Spleen (tissue), 13 donors: Measurements from ENCODE around the gene ZNF75A. TPM values are rescaled to one million over a fixed set of nuclear protein-coding genes. Genes with fewer than 3 reads are reported as not detected.
A peak's percentile ranks its signal among the peaks of the same experiment; 100 is the strongest.

Experiments used
- DNase-seq: peaks from one replicate; pipeline ENCODE4 v3.0.0-alpha.2; 2020
- H3K27ac ChIP-seq, 8 donors: fragments of 200-600 bp; sonication (generic) in 7 of 8; 1 replicate in 4 of 8; 2 replicates in 4 of 8; pipeline versions ENCODE4 v1.5.0 to v1.8.0; 2016 to 2021; ENCODE audit warnings: inconsistent platforms in 4 of 8, mild to moderate bottlenecking in 4 of 8, moderate library complexity in 1 of 8
- H3K27me3 ChIP-seq, 7 donors: fragments of 200-600 bp; sonication (generic) in 6 of 7; replicated peaks in 1 of 7; 1 replicate in 4 of 7; 2 replicates in 3 of 7; pipeline versions ENCODE4 v1.5.0 to v1.8.0; 2016 to 2021; ENCODE audit warnings: inconsistent platforms in 3 of 7, mild to moderate bottlenecking in 1 of 7
- H3K36me3 ChIP-seq, 6 donors: fragments of 200-600 bp; sonication (generic) in 5 of 6; 1 replicate in 4 of 6; 2 replicates in 2 of 6; pipeline versions ENCODE4 v1.5.0 to v1.8.0; 2016 to 2021; ENCODE audit warnings: inconsistent platforms in 2 of 6
- H3K4me1 ChIP-seq, 6 donors: fragments of 200-600 bp; sonication (generic) in 5 of 6; 1 replicate in 3 of 6; 2 replicates in 3 of 6; pipeline versions ENCODE4 v1.5.0 to v1.8.0; 2016 to 2021; ENCODE audit warnings: inconsistent platforms in 3 of 6
- H3K4me3 ChIP-seq, 8 donors: fragments of 200-600 bp; sonication (generic) in 7 of 8; 1 replicate in 4 of 8; 2 replicates in 4 of 8; pipeline versions ENCODE4 v1.5.0 to v1.8.0; 2016 to 2021; ENCODE audit warnings: inconsistent platforms in 4 of 8, mild to moderate bottlenecking in 4 of 8, moderate library complexity in 2 of 8
- H3K9me3 ChIP-seq, 8 donors: fragments of 200-600 bp; sonication (generic) in 7 of 8; 1 replicate in 4 of 8; 2 replicates in 4 of 8; pipeline versions ENCODE4 v1.5.0 to v1.8.0; 2016 to 2021; ENCODE audit warnings: inconsistent platforms in 4 of 8
- CTCF ChIP-seq, 11 experiments: fragments of 200-600 bp in 7 of 11; fragments of 450-650 bp in 4 of 11; sonication (generic) in 4 of 11; IDR thresholded peaks in 8 of 11; conservative IDR thresholded peaks in 3 of 11; 1 replicate in 7 of 11; 2 replicates in 4 of 11; pipeline versions ENCODE4 v1.4.0 to v1.8.0; 2016 to 2021; ENCODE audit warnings: antibody characterized with exemption in 11 of 11, inconsistent platforms in 4 of 11, mild to moderate bottlenecking in 1 of 11
- POLR2A ChIP-seq, 3 donors: fragments of 450-650 bp; IDR thresholded peaks; one replicate each; pipeline ENCODE4 v1.5.1; 2017; ENCODE audit warnings: antibody characterized with exemption in 3 of 3, mild to moderate bottlenecking in 1 of 3
- POLR2AphosphoS5 ChIP-seq, 3 donors: sonication (generic); formaldehyde crosslinking; IDR thresholded peaks; one replicate each; pipeline ENCODE4 v1.5.1; 2017; ENCODE audit warnings: antibody characterized with exemption in 3 of 3
- WGBS, 5 donors: extraction: QIAGEN DNeasy Blood & Tissue Kit in 3 of 5; methylation state at CpG; one replicate each; pipeline versions ENCODE4 v1.1.5 to v1.1.7; 2013 to 2018; 5-methylcytosine and 5-hydroxymethylcytosine counted together
- intact Hi-C: fragments of 100-400 bp; cut with DNase I; formaldehyde crosslinking; loops from one replicate; pipeline ENCODE4 v1.15.0; 2023; ENCODE audit warnings: low total_unique reads
- long read RNA-seq, 2 donors: transcript quantifications; one replicate each; lab custom pipeline, GENCODE V29; 2026
- polyA plus RNA-seq, 3 donors: library from polyadenylated mRNA; stranded (reverse); fragments of 200-250 nt; gene quantifications; one replicate each; pipeline ENCODE4 v1.2.1, GENCODE V29; 2013
- total RNA-seq, 7 donors: library from RNA; depleted of rRNA in 3 of 7; stranded (reverse); fragments of >200 nt in 3 of 7; fragmentation: NEBNext Ultra II Directional in 4 of 7; extraction: Animal tissue kit (Norgen Biotek cat#: 25700) in 4 of 7; gene quantifications; one replicate each; pipeline versions ENCODE4 v1.1.0 to v1.2.1, GENCODE V29; 2016 to 2021
- donor health status: healthy with polysubstance abuse.
- donor health status: DM: no; HTN: no; CAD: no; lungs with moderate emphysema.
- donor health status: DM: no; HTN: no; CAD: no.
- donor health status: Bipolar disorder and iron deficiency.
- donor health status: healthy.
- donor health status: DM: no; HTN: no; CAD: no.
- donor health status: DM: yes; HTN: yes; CAD: no.

The ZNF75A gene
- total RNA-seq (10 to 100 TPM; 29.7 to 48.2 (median 42.5) TPM), polyA plus RNA-seq (10 to 100 TPM; 17.1 to 30.1 (median 24.2) TPM)
- long read RNA-seq, donor 1, transcript ZNF75A-206 (1 exons, 3,989 nt) = major isoform, 6 of 9 reads
- long read RNA-seq, donor 1, partial matches to known transcripts = 0 of 9 reads
- long read RNA-seq, donor 1, other reads (novel, unspliced or antisense) = 0 of 9 reads
- long read RNA-seq, donor 2, transcript ZNF75A-206 (1 exons, 3,989 nt) = major isoform, 6 of 8 reads
- long read RNA-seq, donor 2, partial matches to known transcripts = 0 of 8 reads
- long read RNA-seq, donor 2, other reads (novel, unspliced or antisense) = 0 of 8 reads

GRCh38 chr16:3305109-3306068 is at the start of gene ZNF75A, which contains the start of gene TIGD7:
ZNF75A (plus strand) TSS chr16:3305497; CDS start chr16:3308429, 2,932 bp downstream.
TIGD7 (minus strand) TSS chr16:3305430; CDS start chr16:3300614, 4,816 bp downstream.
- peak; percentile 97 for DNase-seq
- TF ChIP-seq CTCF (IDR thresholded peaks at IDR 0.05 in 8 of 11, conservative IDR thresholded peaks at IDR 0.05 in 3 of 11) (peak in 8 of 11 experiments; percentile 17 to 49 (median 34)), POLR2A (IDR thresholded peaks at IDR 0.05) (peak in 2 of 3 donors; percentile 45 to 69), POLR2AphosphoS5 (IDR thresholded peaks at IDR 0.05) (peak; percentile 96 to 97 (median 96))
- intact Hi-C loops = no loop called here
- H3K4me1 ChIP-seq = peaks cover 6 to 37% (median 21%) of the 10 kb centered on the region in 6 donors
- peak within 1 kb of the TSS; percentile 92 to 99 (median 94) for H3K27ac ChIP-seq
- H3K4me3 ChIP-seq = peak within 1 kb of the TSS; percentile 72 to 96 (median 82)
- peaks cover 6 to 93% (median 90%) of the 10 kb centered on the region in 8 donors for H3K9me3 ChIP-seq
- H3K36me3 ChIP-seq = peaks cover 2 to 74% (median 43%) of the 10 kb centered on the region in 6 donors
- H3K27me3 ChIP-seq = no peaks in the 10 kb centered on the region
- WGBS, 5 donors = 1 to 3% (median 2%) methylated on average over 44 to 103 of the region's 103 CpGs

- no peak for DNase-seq
- H3K9me3 ChIP-seq = no peaks in the 10 kb centered on the region
- intact Hi-C loops = no loop called here
- H3K27me3 ChIP-seq = peaks cover 0 to 36% (median 0%) of the 10 kb centered on the region in 7 donors
- H3K27ac ChIP-seq = peak within 1 kb of the TSS in 7 of 8 donors; percentile 71 to 96 (median 86)
- TF ChIP-seq CTCF (IDR thresholded peaks at IDR 0.05 in 8 of 11, conservative IDR thresholded peaks at IDR 0.05 in 3 of 11) (no peak), POLR2AphosphoS5 (IDR thresholded peaks at IDR 0.05) (peak in 1 of 3 donors; percentile 64)
- peak within 1 kb of the TSS in 6 of 8 donors; percentile 10 to 60 (median 36) for H3K4me3 ChIP-seq
- 56 to 80% (median 70%) methylated on average over 9 to 14 of the region's 14 CpGs for WGBS, 5 donors
- peaks cover 0 to 36% (median 0%) of the 10 kb centered on the region in 6 donors for H3K36me3 ChIP-seq
- H3K4me1 ChIP-seq = peaks cover 0 to 70% (median 0%) of the 10 kb centered on the region in 6 donors
These were observed 49.0 kb upstream of the ZNF75A start, which contains the start of gene MEFV for GRCh38 chr16:3256146-3256865. MEFV (minus strand) TSS chr16:3256633; CDS start chr16:3256587, 46 bp downstream.

- Histone ChIP-seq H3K27me3 (peaks cover 0 to 36% (median 0%) of the 10 kb centered on the region in 7 donors), H3K9me3 (no peaks in the 10 kb centered on the region), H3K27ac (peak overlapping the region in 7 of 8 donors; percentile 71 to 96 (median 86)), H3K36me3 (peaks cover 0 to 30% (median 0%) of the 10 kb centered on the region in 6 donors), H3K4me3 (peak overlapping the region in 3 of 8 donors; percentile 42 to 60 (median 48)), H3K4me1 (peaks cover 0 to 70% (median 0%) of the 10 kb centered on the region in 6 donors)
- no peak for TF ChIP-seq POLR2AphosphoS5 (IDR thresholded peaks at IDR 0.05)
- TF ChIP-seq CTCF (IDR thresholded peaks at IDR 0.05 in 8 of 11, conservative IDR thresholded peaks at IDR 0.05 in 3 of 11) = no peak
- TF ChIP-seq POLR2A (IDR thresholded peaks at IDR 0.05) = no peak
- 77 to 83% (median 79%) methylated on average over 9 of the region's 9 CpGs for WGBS, 5 donors
- no peak for DNase-seq
- intact Hi-C loops = no loop called here
These were observed 48.3 kb upstream of the ZNF75A start for GRCh38 chr16:3256866-3257465.
